Ovary (tissue), 9 donors: ENCODE data around the gene VPS33B. TPM values are rescaled to one million over a fixed set of nuclear protein-coding genes. Genes with fewer than 3 reads are reported as not detected.
A peak's percentile ranks its signal among the peaks of the same experiment; 100 is the strongest.

Source experiments
- DNase-seq, 5 donors: peaks; one replicate each; pipeline ENCODE4 v3.0.0-alpha.2; 2019 to 2020
- H3K27ac ChIP-seq, 2 donors: fragments of 200-600 bp; one replicate each; pipeline versions ENCODE4 v1.5.1 to v1.8.0; 2019 to 2022
- H3K27me3 ChIP-seq: fragments of 200-600 bp; one replicate; pipeline ENCODE4 v1.8.0; 2022
- H3K36me3 ChIP-seq: fragments of 200-600 bp; sonication (generic); one replicate; pipeline ENCODE4 v1.5.1; 2019
- H3K4me1 ChIP-seq: one replicate; pipeline ENCODE4 v1.8.1; 2013; ENCODE audit warnings: mild to moderate bottlenecking, moderate library complexity; ENCODE audit not compliant: insufficient read depth
- H3K4me3 ChIP-seq: fragments of 200-600 bp; sonication (generic); one replicate; pipeline ENCODE4 v1.5.1; 2017
- H3K9me3 ChIP-seq, 2 donors: fragments of 200-600 bp in 1 of 2; sonication (generic) in 1 of 2; one replicate each; pipeline versions ENCODE4 v1.5.1 to v1.8.1; 2013 to 2019; ENCODE audit warnings: mild to moderate bottlenecking in 1 of 2, moderate library complexity in 1 of 2
- CTCF ChIP-seq, 3 donors: fragments of 450-650 bp in 2 of 3; fragments of 200-600 bp in 1 of 3; IDR thresholded peaks; one replicate each; pipeline versions ENCODE4 v1.5.1 to v1.8.0; 2016 to 2022; ENCODE audit warnings: antibody characterized with exemption in 3 of 3, mild to moderate bottlenecking in 1 of 3
- EP300 ChIP-seq: sonication (generic); formaldehyde crosslinking; IDR thresholded peaks from one replicate; pipeline ENCODE4 v1.6.1; 2017; ENCODE audit warnings: antibody characterized with exemption
- POLR2A ChIP-seq: fragments of 450-650 bp; IDR thresholded peaks from one replicate; pipeline ENCODE4 v1.6.1; 2017; ENCODE audit warnings: antibody characterized with exemption, mild to moderate bottlenecking, moderate library complexity
- WGBS, 3 donors: extraction: QIAGEN DNeasy Blood & Tissue Kit in 1 of 3; methylation state at CpG; one replicate each; pipeline versions ENCODE4 v1.1.5 to v1.1.7; 2013 to 2017; 5-methylcytosine and 5-hydroxymethylcytosine counted together
- intact Hi-C, 4 donors: fragments of 100-400 bp; cut with DNase I; formaldehyde crosslinking; loops; one replicate each; pipeline versions ENCODE4 v1.11.0 to v1.15.1; 2022 to 2023
- polyA plus RNA-seq, 2 donors: library from polyadenylated mRNA; stranded (reverse); fragments of 200-250 nt in 1 of 2; fragments of 350-450 nt in 1 of 2; fragmentation: Illumina TruSeq in 1 of 2; extraction: RNeasy Lipid Tissue Mini Kit (QIAGEN cat#74804) in 1 of 2; gene quantifications; one replicate each; pipeline ENCODE4 v1.2.3, GENCODE V29; 2013 to 2014
- total RNA-seq, 7 donors: library from RNA; depleted of rRNA in 2 of 7; stranded (reverse); fragments of >200 nt in 2 of 7; fragmentation: NEBNext Ultra II Directional in 3 of 7; extraction: Animal tissue kit (Norgen Biotek cat#: 25700) in 3 of 7; gene quantifications; one replicate each; pipeline versions ENCODE4 v1.1.0 to v1.2.4, GENCODE V29; 2016 to 2023
- donor health status: DM: no; HTN: no; CAD: no; lungs with moderate emphysema.
- donor health status: DM: no; HTN: no; CAD: no.
- donor health status: Bipolar disorder and iron deficiency.
- donor health status: DM: yes; HTN: yes; CAD: no.
- donor health status: DM: no; HTN: no; CAD: no.
- donor health status: DM: yes; HTN: yes; CAD: no.

The VPS33B gene
- total and polyA plus RNA-seq, 9 donors, result 8.5 to 17.4 (median 13.2) TPM

- intact Hi-C loops, result loop anchor here in 2 of 4 donors (5.0 to 10.0 kb wide), 2 partner anchors 313 to 316 kb away; no protein-coding TSS in a partner anchor
- WGBS, 3 donors, result 70 to 75% (median 71%) methylated on average over 8 of the region's 8 CpGs
- peaks cover 7% of the 10 kb centered on the region for H3K4me1 ChIP-seq
Observed at GRCh38 chr15:90959028-90959595, 63.3 kb downstream of the VPS33B start.

GRCh38 chr15:90957791-90958190 is 64.6 kb downstream of the VPS33B start:
- intact Hi-C loops, result loop anchor here in 2 of 4 donors (5.0 to 10.0 kb wide), 2 partner anchors 315 to 317 kb away; no protein-coding TSS in a partner anchor
- H3K9me3 ChIP-seq, result no peaks in the 10 kb centered on the region
- peaks cover 7% of the 10 kb centered on the region for H3K4me1 ChIP-seq
- peak in 1 of 5 donors; percentile 26 for DNase-seq
- H3K4me3 ChIP-seq, result peak overlapping the region; percentile 80
- 61 to 68% (median 66%) methylated on average over 6 of the region's 6 CpGs for WGBS, 3 donors
- H3K27ac ChIP-seq, result peak overlapping the region in 1 of 2 donors; percentile 67
- no peaks in the 10 kb centered on the region for H3K27me3 ChIP-seq
- H3K36me3 ChIP-seq, result no peaks in the 10 kb centered on the region
- TF ChIP-seq POLR2A, result no peak
- no peak for TF ChIP-seq EP300
- no peak for TF ChIP-seq CTCF (IDR thresholded peaks at IDR 0.05)

More at GRCh38 chr15:90959028-90959595, 63.3 kb downstream of the VPS33B start:
- no peak overlapping the region for H3K27ac ChIP-seq
- H3K9me3 ChIP-seq, result no peaks in the 10 kb centered on the region
- H3K27me3 ChIP-seq, result no peaks in the 10 kb centered on the region
- no peak for TF ChIP-seq POLR2A
- TF ChIP-seq EP300, result no peak
- TF ChIP-seq CTCF (IDR thresholded peaks at IDR 0.05), result no peak
- DNase-seq, result no peak
- H3K36me3 ChIP-seq, result no peaks in the 10 kb centered on the region
- no peak overlapping the region for H3K4me3 ChIP-seq

GRCh38 chr15:90957031-90957790 is 65.2 kb downstream of the VPS33B start:
- Histone ChIP-seq H3K36me3 (no peaks in the 10 kb centered on the region), H3K9me3 (no peaks in the 10 kb centered on the region), H3K4me1 (peaks cover 7% of the 10 kb centered on the region), H3K27ac (peak overlapping the region; percentile 67 to 68), H3K4me3 (peak overlapping the region; percentile 80), H3K27me3 (no peaks in the 10 kb centered on the region)
- no peak for TF ChIP-seq CTCF (IDR thresholded peaks at IDR 0.05)
- TF ChIP-seq POLR2A, result peak; percentile 7
- TF ChIP-seq EP300, result no peak
- WGBS, 3 donors, result 4% methylated on average over 39 to 63 of the region's 63 CpGs
- peak in 3 of 5 donors; percentile 44 to 65 (median 54) for DNase-seq
- intact Hi-C loops, result loop anchor here in 2 of 4 donors (5.0 to 10.0 kb wide), 2 partner anchors 315 to 318 kb away; no protein-coding TSS in a partner anchor

GRCh38 chr15:90956274-90957030 is 65.9 kb downstream of the VPS33B start:
- Histone ChIP-seq H3K4me1 (peaks cover 7% of the 10 kb centered on the region), H3K9me3 (no peaks in the 10 kb centered on the region), H3K4me3 (peak overlapping the region; percentile 80), H3K36me3 (no peaks in the 10 kb centered on the region), H3K27ac (peak overlapping the region; percentile 67 to 68), H3K27me3 (no peaks in the 10 kb centered on the region)
- DNase-seq, result peak; percentile 73 to 89 (median 83)
- no peak for TF ChIP-seq POLR2A
- peak; percentile 86 to 96 (median 93) for TF ChIP-seq CTCF (IDR thresholded peaks at IDR 0.05)
- intact Hi-C loops, result loop anchor here in 2 of 4 donors (5.0 to 10.0 kb wide), 2 partner anchors 316 to 318 kb away; no protein-coding TSS in a partner anchor
- WGBS, 3 donors, result 4 to 5% (median 4%) methylated on average over 45 to 56 of the region's 56 CpGs
